Colon (tissue), 2 donors: ENCODE measurements around the gene HOOK2.

Experiments
- FAIRE-seq: peaks from 2 replicates; lab custom pipeline; 2012; peaks lifted over from hg19 to GRCh38; lab: Jason Lieb, UNC
- donor health status: control.
- donor health status: control.

HOOK2 gene

GRCh38 chr19:12782424-12783290, 7.3 kb upstream of the HOOK2 start:
- no peak for FAIRE-seq

- no peak for FAIRE-seq
These were observed 6.7 kb upstream of the HOOK2 start for GRCh38 chr19:12782174-12782423.

- no peak for FAIRE-seq
These were observed 4.0 kb upstream of the HOOK2 start for GRCh38 chr19:12779162-12779993.

- no peak for FAIRE-seq
These were observed 3.5 kb upstream of the HOOK2 start for GRCh38 chr19:12778905-12779161.

- no peak for FAIRE-seq
These were observed 2.9 kb upstream of the HOOK2 start for GRCh38 chr19:12778017-12778904.

- FAIRE-seq: no peak
These were observed 2.1 kb upstream of the HOOK2 start for GRCh38 chr19:12777217-12778016.

- FAIRE-seq: no peak
These were observed 1.8 kb downstream of the HOOK2 start for GRCh38 chr19:12773571-12773970.

- FAIRE-seq: no peak
These were observed 3.0 kb downstream of the HOOK2 start for GRCh38 chr19:12772323-12772722.

GRCh38 chr19:12770922-12771321, 4.4 kb downstream of the HOOK2 start:
- FAIRE-seq: no peak

GRCh38 chr19:12769689-12770088, 5.7 kb downstream of the HOOK2 start:
- FAIRE-seq: no peak

- FAIRE-seq: no peak
These were observed 7.7 kb downstream of the HOOK2 start for GRCh38 chr19:12767666-12768065.

- FAIRE-seq: no peak
These were observed 8.2 kb downstream of the HOOK2 start for GRCh38 chr19:12767150-12767549.

GRCh38 chr19:12766051-12766521, 9.3 kb downstream of the HOOK2 start:
- no peak for FAIRE-seq

- no peak for FAIRE-seq
These were observed 10.7 kb downstream of the HOOK2 start for GRCh38 chr19:12764698-12765097.

GRCh38 chr19:12763100-12763499, 12.3 kb downstream of the HOOK2 start:
- FAIRE-seq: no peak

GRCh38 chr19:12759686-12760085, 15.7 kb downstream of the HOOK2 start:
- no peak for FAIRE-seq

- no peak for FAIRE-seq
These were observed 17.6 kb downstream of the HOOK2 start for GRCh38 chr19:12757544-12758274.

- no peak for FAIRE-seq
These were observed 19.0 kb downstream of the HOOK2 start for GRCh38 chr19:12756150-12756883.

GRCh38 chr19:12754465-12755196, 20.7 kb downstream of the HOOK2 start:
- no peak for FAIRE-seq
